NT2/D1 (cell line): ENCODE measurements around the gene TNFRSF8.

Experiments
- SUZ12 ChIP-seq: IDR thresholded peaks from 2 replicates; pipeline ENCODE4 v1.6.1; 2011; ENCODE audit not compliant: insufficient read length, insufficient read depth; ENCODE audit errors: extremely low read depth
- YY1 ChIP-seq: IDR thresholded peaks from 2 replicates; pipeline ENCODE4 v1.6.1; 2011; ENCODE audit not compliant: insufficient read length, insufficient read depth
- ZNF274 ChIP-seq: IDR thresholded peaks from 2 replicates; pipeline ENCODE4 v1.6.1; 2011; ENCODE audit warnings: mild to moderate bottlenecking, low read depth, low read length

GRCh38 chr1:12121212-12122003 lies 58.3 kb downstream of the TNFRSF8 start:
- no peak for TF ChIP-seq SUZ12
- no peak for TF ChIP-seq ZNF274
- no peak for TF ChIP-seq YY1
